NCI-H446 treated with DMSO at 0.1 percent for 48 hours (cell line): ENCODE data around the gene DLX4.

Experiments
- DNase-seq: peaks from one replicate; lab custom pipeline; 2025; lab: John Stamatoyannopoulos, UW

DLX4 gene

GRCh38 chr17:50014471-50015088, 45.6 kb downstream of the DLX4 start:
- no peak for DNase-seq

- no peak for DNase-seq
These were observed 46.2 kb downstream of the DLX4 start for GRCh38 chr17:50015146-50015545.

- DNase-seq: no peak
These were observed 49.9 kb downstream of the DLX4 start for GRCh38 chr17:50018909-50019308.

GRCh38 chr17:50020841-50021599, 52.0 kb downstream of the DLX4 start:
- DNase-seq: no peak

GRCh38 chr17:50021681-50022370, 52.8 kb downstream of the DLX4 start:
- no peak for DNase-seq

GRCh38 chr17:50022463-50023130, 53.6 kb downstream of the DLX4 start:
- DNase-seq: no peak

- no peak for DNase-seq
These were observed 54.5 kb downstream of the DLX4 start for GRCh38 chr17:50023520-50023919.
